ENCODE data around the gene RBM47. TPM values are rescaled to one million over a fixed set of nuclear protein-coding genes. Genes with fewer than 3 reads are reported as not detected.
"Not testable (repeated sequence)": the region's sequence is repeated elsewhere in the genome, so short reads cannot be mapped to it uniquely, and the experiment has no call there.

Gene RBM47
- total and polyA plus RNA-seq, 9 of the 15 experiments (the other 6 are each of a cell fraction or from before 2014, with no cell fraction given), result 1.4 to 6.4 (median 3.3) TPM

GRCh38 chr4:40446839-40447238, 182.8 kb downstream of the RBM47 start:
- Histone ChIP-seq H3K4me3 (no peak overlapping the region), H4K20me1 (replicated peaks; ENCODE audit: control insufficient read depth, insufficient read depth, low read length) (no peaks in the 10 kb centered on the region), H3K9ac (ENCODE audit: insufficient read depth in 1 of 2, low read depth in 2 of 2, low read length in 2 of 2) (no peak overlapping the region), H3K36me3 (ENCODE audit: control insufficient read depth, insufficient read depth, low read length) (no peaks in the 10 kb centered on the region), H2AFZ (ENCODE audit: low read depth, low read length) (no peak overlapping the region), H3K9me3 (replicated peaks; ENCODE audit: control insufficient read depth, insufficient read depth, low read depth, low read length) (no peaks in the 10 kb centered on the region), H3K4me2 (ENCODE audit: insufficient read depth, low read length) (no peak overlapping the region), H3K79me2 (ENCODE audit: control insufficient read depth, insufficient read depth, low read length) (no peaks in the 10 kb centered on the region), H3K9me1 (ENCODE audit: control insufficient read depth, insufficient read depth, low read length) (no peaks in the 10 kb centered on the region), H3K27me3 (ENCODE audit: control insufficient read depth in 2 of 2, insufficient read depth in 2 of 2, low read length in 2 of 2) (no peaks in the 10 kb centered on the region), H3K4me1 (replicated peaks in 1 of 2; ENCODE audit: control insufficient read depth in 2 of 2, insufficient read depth in 2 of 2, low read length in 2 of 2) (no peaks in the 10 kb centered on the region), H3K27ac (ENCODE audit: extremely low read depth, low read depth, low read length) (no peak overlapping the region)
- TF ChIP-seq SMARCA5 (IDR thresholded peaks at IDR 0.05), result no peak
- TF ChIP-seq, protein P1, sequence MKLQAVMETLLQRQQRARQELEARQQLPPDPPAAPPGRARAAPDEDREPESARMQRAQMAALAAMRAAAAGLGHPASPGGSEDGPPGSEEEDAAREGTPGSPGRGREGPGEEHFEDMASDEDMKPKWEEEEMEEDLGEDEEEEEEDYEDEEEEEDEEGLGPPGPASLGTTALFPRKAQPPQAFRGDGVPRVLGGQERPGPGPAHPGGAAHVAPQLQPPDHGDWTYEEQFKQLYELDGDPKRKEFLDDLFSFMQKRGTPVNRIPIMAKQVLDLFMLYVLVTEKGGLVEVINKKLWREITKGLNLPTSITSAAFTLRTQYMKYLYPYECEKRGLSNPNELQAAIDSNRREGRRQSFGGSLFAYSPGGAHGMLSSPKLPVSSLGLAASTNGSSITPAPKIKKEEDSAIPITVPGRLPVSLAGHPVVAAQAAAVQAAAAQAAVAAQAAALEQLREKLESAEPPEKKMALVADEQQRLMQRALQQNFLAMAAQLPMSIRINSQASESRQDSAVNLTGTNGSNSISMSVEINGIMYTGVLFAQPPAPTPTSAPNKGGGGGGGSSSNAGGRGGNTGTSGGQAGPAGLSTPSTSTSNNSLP (IDR thresholded peaks at IDR 0.05; ENCODE audit: borderline replicate concordance, low read depth, low read length), result no peak
- no peak for TF ChIP-seq PTRF (tag; IDR thresholded peaks at IDR 0.05)
- no peak for TF ChIP-seq PCBP1 (IDR thresholded peaks at IDR 0.05; ENCODE audit: low read depth, low read length, poor library complexity, severe bottlenecking)
- TF ChIP-seq XRCC5 (IDR thresholded peaks at IDR 0.05; ENCODE audit: low read depth, low read length), result no peak
- TF ChIP-seq POLR2B (IDR thresholded peaks at IDR 0.05; ENCODE audit: low read depth, partially characterized antibody), result no peak
- TF ChIP-seq ZNF282 (CRISPR knock-in tag; IDR thresholded peaks at IDR 0.05), result no peak
- TF ChIP-seq HDAC2 (IDR thresholded peaks at IDR 0.05), result no peak
- TF ChIP-seq SNIP1 (IDR thresholded peaks at IDR 0.05; ENCODE audit: low read depth), result no peak
- no peak for TF ChIP-seq ZBTB1 (CRISPR knock-in tag; IDR thresholded peaks at IDR 0.05; ENCODE audit: borderline replicate concordance, low read depth)
- no peak for TF ChIP-seq PPARD (CRISPR knock-in tag; IDR thresholded peaks at IDR 0.05)
- no peak for TF ChIP-seq E2F1 (CRISPR knock-in tag; IDR thresholded peaks at IDR 0.05)
- no peak for TF ChIP-seq TCF15 (CRISPR knock-in tag; IDR thresholded peaks at IDR 0.05)
- CTCF ChIA-PET (ENCODE audit: low intra/inter-chr PET ratio), result no interaction called here
- FAIRE-seq (no peak), DNase-seq (ENCODE audit: extremely low read depth in 1 of 4, low spot score in 3 of 4) (no peak), ATAC-seq (no peak)
- intact Hi-C loops (cut with micrococcal nuclease), result no loop called here
- BruUV-seq (replicated peaks), result no TSS peak
- POLR2A ChIA-PET, result interaction anchor here (0.6 to 1.5 kb wide), 3 partner anchors 14 to 332 kb away, joined by 3 to 5 read pairs (median 3); no protein-coding TSS in a partner anchor
- in situ Hi-C loops (cut with MboI), result no loop called here

- H3K4me3 ChIP-seq; H3K4me2 ChIP-seq (ENCODE audit: insufficient read depth, low read length); H4K20me1 ChIP-seq (replicated peaks; ENCODE audit: control insufficient read depth, insufficient read depth, low read length); H3K79me2 ChIP-seq (ENCODE audit: control insufficient read depth, insufficient read depth, low read length); ATAC-seq; H3K27ac ChIP-seq (ENCODE audit: extremely low read depth, low read depth, low read length); FAIRE-seq; CTCF ChIA-PET (ENCODE audit: low intra/inter-chr PET ratio); BruUV-seq (replicated peaks); H3K36me3 ChIP-seq (ENCODE audit: control insufficient read depth, insufficient read depth, low read length); H3K4me1 ChIP-seq (replicated peaks in 1 of 2; ENCODE audit: control insufficient read depth in 2 of 2, insufficient read depth in 2 of 2, low read length in 2 of 2); H3K9ac ChIP-seq (ENCODE audit: insufficient read depth in 1 of 2, low read depth in 2 of 2, low read length in 2 of 2); H3K9me3 ChIP-seq (replicated peaks; ENCODE audit: control insufficient read depth, insufficient read depth, low read depth, low read length); H2AFZ ChIP-seq (ENCODE audit: low read depth, low read length); DNase-seq (ENCODE audit: extremely low read depth in 1 of 4, low spot score in 3 of 4); intact Hi-C loops (cut with micrococcal nuclease); H3K27me3 ChIP-seq (ENCODE audit: control insufficient read depth in 2 of 2, insufficient read depth in 2 of 2, low read length in 2 of 2); in situ Hi-C loops (cut with MboI); H3K9me1 ChIP-seq (ENCODE audit: control insufficient read depth, insufficient read depth, low read length): not testable (repeated sequence)
- 36% methylated on average over 2 of the region's 2 CpGs for WGBS (ENCODE audit: insufficient coverage, low coverage, missing lambda C conversion rate)
- POLR2A ChIA-PET, result interaction anchor here (0.6 to 1.5 kb wide), 4 partner anchors 14 to 379 kb away, joined by 3 to 5 read pairs (median 4); no protein-coding TSS in a partner anchor
These were observed 183.4 kb downstream of the RBM47 start for GRCh38 chr4:40446261-40446750.
